ENCODE measurements around the gene OPA1.

The OPA1 gene

DNA sequence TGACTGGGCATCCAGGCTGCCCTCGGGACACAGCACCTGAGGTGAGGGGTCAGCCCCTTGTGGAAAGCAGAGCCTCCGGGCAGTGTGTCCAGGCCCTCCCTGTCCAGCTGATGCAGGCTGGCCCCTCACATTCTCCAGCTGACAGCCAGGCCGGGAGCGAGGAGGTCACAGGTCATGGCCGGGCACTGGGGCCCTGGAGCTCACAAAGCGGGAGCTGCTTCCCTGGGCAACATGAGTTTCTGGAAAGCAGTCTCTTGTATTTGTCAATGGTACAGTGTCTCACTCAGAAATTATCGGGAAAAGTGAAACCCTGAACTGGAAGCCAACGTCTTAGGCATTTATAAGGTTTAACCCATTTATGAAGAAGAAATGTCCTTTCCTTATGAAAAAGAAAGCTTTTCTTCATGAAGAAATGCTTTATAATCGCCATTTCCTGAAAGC lies 118.5 kb downstream of the OPA1 start:
- no peak for DNase-seq

DNA sequence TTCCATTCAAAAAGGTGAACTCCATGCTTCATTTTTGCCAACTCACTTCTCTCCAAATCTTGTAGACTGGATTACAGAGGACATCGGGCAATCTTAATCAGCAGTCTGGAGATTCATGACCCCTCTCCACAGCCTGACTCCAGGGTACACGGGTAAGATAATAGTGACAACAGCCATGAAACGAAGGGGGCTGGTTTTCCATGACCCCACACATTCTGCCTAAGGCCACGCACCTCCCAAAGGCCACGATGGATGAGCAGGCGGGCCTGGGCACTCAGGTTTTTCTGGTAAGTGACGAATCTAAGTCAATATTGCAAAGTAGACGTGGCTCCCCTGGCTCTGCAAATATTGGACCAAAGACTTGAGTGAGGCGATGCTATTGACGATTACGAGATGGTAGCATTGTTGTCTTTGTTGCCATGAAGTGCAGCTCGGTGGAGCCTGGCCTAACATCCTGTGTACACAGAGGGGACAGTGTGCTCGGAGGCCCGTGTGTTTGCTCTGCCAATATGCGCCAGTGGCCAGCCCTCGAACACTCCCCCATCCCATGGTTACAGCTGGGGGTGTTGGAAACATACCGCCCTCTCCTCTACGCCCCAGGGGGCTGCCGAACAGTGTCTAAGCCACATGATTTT lies 119.1 kb downstream of the OPA1 start:
- no peak for DNase-seq

DNA sequence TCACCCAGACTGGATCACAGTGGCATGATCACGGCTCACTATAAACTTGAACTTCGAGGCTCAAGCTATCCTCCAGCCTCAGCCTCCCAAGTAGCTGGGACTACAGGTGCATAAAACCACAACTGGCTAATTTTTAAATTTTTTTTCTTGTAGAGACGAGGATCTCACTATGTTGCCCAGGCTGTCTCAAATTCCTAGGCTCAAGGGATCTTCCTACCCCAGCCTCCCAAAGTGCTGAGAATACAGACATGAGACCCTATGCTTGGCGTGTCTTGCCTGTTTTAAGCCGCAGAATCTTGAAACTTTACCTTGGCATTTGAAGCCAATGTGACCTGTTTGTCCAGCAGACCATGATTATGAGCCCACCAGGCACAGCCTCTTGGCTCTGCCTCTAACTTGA lies 119.9 kb downstream of the OPA1 start:
- DNase-seq: no peak

DNA sequence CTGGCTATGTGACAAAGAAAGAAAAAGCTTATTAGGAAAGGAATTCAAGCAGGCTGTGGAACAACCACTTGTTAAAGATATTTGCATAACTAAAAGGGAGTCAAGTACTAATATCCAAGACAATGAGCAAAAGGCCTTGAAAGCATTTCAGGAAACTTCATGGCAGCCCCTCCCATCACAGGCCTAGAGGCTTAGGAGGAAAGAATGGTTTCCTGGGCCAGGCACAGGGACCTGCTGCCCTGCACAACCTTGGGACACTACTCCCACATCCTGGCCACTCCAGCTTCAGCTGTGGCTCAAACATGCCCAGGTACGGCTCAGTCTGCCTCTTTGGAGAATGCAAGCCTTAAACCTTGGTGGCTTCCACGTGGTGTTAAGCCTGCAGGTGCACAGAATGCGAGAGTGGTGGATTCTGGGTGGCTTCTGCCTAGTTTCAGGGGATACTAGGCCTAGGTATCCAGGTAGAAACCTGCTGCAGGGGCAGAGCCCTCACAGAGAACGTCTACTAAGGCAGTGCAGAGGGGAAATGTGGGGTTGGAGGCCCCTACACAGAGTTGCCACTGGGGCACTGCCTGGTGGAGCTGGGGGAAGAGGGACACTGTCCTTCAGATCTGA lies 121.6 kb downstream of the OPA1 start:
- DNase-seq: no peak

DNA sequence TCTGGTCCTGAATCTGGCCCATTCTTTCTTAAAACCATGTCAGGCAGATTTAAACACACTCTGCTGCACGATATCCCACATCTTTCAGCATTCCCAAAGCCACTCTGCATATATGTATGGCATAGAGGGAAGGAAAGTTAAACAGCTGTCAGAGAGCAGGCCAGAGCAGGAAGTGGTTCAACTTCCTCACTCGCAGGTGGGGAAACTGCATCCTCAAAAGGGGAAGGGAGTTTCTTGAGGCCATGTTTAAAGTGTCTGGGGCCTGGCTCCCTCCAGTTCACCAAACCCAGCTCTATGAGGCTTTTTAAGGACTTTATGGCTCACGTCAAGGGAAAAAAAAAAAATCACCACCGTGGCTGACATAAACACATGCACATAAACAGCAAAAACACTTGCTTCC lies 123.1 kb downstream of the OPA1 start:
- no peak for DNase-seq

DNA sequence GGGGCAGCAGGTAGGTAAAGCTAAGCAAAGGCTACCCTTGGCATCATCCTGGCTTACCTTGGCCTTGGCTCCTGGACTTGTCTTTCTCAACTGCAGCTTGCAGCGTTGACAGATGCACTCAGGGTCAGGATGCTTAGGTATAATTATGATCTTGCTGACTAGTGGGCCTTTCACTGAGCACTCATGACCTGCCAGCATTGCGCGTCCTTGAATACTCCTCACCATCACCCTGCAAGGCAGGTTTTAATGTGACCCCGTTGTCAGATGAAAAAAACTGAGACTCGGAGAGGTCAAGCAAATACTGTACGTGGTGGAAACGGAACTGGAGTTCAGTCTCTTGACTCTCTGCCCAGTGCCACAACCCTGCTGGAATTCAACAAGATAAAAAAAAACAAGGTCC lies 126.7 kb downstream of the OPA1 start:
- DNase-seq: no peak

DNA sequence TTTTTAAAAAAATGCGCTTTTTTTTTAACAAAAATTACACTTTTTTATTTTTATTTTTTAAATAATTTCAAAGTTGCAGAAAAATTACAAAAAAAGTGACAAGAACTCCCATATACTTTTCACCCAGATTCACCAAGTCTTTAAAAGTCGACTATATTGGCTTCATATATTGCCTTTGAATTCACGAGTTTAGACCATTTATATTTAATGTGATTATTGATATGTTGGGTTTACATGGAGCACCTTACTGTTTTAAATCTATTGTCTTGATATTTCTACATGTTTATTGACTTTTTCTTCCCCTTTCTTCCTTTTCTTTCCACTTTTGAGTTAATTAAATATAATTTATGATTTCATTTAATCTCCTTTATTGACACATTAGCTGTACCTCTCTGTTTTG lies 127.2 kb downstream of the OPA1 start:
- DNase-seq: no peak

DNA sequence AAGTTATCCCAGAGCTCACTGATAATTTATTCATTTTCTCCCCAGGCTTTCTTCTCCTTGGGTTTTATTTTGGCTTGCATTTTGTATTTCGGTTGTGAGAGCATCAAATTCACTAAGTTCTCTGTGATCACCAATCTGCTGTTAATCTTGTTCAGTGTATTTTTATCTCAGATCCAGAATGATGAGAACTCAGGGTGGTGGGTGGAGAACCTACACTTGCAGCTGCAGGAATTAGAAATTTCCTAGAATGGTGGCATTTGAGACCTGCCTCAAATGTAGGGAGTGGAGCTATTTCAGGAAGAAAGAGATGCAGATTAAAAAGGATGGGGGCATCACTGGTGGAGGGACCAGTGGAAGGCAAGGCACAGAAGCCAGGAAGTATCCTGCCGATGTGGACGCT lies 129.6 kb downstream of the OPA1 start:
- DNase-seq: no peak

DNA sequence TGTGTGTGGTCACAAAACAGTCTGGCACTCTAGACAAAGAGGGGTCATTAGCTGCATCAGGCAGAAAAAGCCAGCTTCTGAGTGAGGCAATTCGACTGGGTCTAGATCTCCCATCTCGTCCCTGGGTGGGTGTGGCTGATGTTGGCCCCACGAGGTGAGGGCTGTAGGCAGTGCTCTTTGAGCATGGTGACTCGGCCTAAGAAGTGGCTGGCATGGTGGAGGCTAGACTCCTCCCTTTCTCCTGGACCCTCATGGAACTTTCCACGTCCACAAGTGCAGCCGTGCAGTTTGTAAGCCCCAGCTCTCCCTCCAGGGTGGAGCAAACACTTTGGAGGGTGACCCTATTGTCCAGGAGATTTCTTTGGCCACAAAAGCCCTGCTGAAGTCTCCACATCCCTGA lies 134.1 kb downstream of the OPA1 start:
- DNase-seq: no peak

DNA sequence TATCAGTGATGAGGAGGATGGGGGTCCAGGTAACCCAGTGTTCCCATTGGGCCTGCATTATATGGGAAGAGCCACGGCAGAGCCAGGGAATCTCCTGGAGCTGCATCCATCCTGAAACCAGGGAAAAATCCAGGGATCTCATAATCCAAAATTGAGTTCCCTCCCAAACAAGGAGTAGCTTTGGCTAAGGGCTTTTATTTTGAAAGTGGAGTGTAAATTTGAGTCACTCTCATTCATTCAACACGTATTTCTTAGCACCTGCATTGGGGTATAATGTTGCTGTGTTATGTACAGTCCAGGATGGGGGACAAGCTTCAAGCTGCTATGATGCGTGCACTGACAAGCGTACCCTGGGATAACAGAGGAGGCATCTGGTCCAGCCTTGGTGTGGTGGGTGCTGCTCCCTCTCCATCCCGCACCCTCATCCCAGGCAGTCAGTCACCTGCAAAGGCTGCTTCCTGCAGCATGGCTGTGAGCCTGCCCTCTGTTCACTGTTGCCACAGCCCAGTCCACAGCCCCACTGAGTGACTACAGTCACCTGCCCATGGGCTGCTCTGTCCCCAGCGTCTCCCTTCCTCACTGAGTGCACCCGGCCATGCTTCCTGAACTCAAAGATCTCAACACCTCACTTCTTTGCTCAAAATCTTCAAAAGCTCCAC lies 135.6 kb downstream of the OPA1 start:
- DNase-seq: no peak

DNA sequence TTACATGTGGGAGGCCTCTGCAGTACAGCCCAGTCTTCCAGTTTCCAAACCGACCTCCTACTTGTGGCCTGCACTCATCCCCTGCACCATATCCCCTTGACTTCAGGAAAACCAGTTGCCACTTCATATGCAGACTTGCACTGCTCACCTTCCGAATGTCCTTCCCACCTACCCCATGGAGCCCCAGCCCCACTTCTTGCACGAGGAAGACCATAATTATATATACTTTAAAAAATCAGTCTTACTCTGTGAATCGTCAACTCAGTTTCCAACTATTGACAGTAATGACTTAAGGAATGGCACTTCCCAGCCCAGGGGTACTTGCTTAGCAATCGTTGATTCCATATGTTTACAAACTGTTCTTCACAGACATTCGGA lies 136.1 kb downstream of the OPA1 start:
- no peak for DNase-seq

DNA sequence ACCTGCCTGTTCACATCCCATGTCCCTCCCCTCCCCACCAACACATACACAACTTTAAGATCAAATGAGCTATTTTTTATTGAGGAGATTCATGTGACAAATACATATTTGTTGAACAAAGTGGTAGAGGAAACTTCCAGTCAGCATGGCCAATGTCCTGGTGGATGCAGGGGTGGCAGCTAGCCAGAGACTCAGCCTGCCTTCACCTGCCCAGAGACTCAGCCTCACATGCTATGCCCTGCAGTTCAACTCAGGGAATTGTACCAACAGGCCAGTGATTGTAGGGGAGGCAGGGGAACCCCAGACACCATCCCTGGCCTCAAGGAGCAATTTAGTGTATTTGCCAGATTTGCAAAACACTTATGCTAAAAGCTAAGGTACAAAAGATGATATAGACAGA lies 136.6 kb downstream of the OPA1 start:
- no peak for DNase-seq

DNA sequence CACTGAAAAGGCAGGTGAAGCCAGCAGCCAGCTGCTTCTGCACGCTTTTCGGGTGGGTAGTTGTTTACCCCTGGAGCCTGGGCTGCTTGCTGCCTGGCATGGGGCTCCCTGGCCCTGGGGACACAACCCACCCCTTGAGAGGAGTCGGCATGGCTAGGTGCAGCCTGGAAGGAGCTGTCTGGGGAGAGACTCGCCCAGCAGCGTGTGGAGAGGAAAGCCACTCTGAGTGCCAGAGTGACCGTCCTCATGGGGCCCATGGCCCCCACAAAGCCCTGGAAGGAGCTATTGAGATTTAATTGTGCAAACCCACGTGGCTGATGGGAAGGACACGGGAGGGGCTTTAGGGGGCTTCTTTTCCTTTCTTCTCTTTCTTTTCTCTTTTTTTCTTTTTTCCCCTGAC lies 137.5 kb downstream of the OPA1 start:
- DNase-seq: no peak

DNA sequence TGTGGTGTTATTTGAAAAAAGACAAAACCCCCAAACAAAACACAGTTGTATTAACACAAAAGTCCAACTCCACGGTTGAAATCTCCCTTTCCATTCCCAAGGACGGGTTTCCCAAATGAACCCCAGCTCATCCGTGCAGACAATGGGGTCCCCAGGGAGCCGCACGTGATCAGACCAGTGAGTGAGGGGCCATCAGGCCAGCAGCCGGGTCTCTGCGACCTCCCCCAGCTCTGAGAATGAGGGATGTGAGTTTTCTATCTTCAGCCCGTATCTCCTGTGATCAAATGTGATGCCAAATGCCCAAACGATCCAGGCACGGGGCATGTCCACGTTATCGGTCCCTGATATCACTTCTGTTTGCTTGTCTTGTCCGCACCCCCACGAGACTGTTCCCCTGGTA lies 138.0 kb downstream of the OPA1 start:
- no peak for DNase-seq

DNA sequence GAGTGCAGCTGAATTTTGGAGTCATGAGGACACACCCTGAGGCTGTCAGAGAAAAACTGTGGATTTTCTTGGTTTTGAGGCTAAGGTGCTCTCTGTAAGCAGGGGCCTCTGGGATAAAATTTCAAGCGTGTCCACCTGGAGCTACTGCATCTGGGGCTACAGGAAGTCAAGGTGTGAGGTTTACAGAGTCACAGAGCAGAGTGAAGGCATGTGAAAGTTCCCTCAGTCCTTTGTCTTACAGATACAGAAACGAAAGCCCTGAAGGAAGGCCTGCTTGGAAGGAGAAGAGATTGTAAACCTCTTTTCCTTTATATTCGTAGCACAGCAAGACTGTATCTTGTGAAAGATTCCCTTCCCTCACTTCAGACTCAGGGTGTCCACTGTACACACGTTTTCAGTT lies 138.6 kb downstream of the OPA1 start:
- DNase-seq: no peak

DNA sequence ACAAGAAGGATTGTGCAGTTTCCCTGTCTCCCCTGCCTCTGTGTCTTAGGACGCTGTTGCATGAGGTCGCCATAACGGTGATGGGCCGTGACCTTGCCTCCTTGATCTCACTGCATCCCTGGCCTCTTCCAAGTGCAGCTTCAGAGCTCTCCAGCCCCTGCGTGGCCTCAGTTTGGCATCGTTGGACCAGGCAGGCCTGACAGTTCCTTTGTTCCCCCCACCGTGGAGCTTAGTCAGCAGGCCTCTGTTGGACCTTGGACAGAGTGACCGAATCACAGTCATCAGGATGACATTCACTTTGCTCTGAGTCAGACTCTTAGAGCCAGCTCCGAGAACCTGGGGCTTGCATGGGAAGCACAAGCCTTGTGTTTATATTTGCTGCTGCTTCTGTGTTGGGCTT lies 139.4 kb downstream of the OPA1 start:
- DNase-seq: no peak

DNA sequence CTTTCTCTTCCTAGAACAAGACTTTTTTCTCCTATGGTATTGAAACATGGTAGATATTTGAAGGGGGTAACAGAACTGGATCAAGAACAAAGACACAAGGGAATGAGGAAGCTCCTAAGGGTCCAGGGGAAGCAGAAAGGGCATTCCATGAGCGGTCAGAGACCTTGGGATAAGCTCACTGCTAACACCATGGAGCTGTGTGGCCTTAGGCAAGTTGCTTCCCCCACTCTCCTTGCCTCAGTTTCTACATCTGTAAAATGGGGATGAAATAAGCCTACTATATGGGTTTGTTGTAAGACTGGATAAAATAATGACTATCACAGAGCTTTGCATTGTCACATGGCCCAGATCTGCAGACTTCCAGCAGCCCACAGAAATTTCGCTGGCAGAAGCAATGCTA lies 139.8 kb downstream of the OPA1 start:
- DNase-seq: no peak

DNA sequence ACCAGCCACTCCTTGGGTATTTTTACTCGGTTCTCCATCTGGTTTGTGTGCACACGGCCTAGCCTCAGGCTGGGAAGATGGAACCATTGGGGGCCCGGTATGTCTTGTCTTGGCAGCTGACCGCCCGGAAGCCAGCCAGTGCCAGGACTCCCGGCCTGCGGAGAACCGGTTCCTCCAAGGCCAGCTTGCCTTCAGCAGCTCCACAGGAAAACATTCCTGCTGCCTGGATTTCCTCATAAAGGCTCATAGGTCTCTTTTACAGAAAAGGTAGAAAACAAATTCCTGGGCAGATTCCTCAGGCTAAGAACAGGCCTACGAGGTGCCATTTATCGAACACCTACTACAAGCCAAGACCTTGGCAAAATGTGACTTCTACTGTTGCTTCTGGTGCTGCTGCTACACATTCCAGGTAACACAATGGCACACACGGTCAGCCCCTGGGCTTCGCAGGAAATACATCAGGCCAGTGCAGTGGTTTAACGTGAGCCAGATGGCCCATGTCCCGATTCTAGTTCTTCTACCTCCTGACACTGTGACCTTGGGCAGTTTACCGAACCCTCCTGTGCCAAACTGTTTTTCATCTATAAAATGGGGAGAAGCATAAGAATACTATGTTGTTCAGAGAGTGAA lies 141.8 kb downstream of the OPA1 start:
- no peak for DNase-seq

DNA sequence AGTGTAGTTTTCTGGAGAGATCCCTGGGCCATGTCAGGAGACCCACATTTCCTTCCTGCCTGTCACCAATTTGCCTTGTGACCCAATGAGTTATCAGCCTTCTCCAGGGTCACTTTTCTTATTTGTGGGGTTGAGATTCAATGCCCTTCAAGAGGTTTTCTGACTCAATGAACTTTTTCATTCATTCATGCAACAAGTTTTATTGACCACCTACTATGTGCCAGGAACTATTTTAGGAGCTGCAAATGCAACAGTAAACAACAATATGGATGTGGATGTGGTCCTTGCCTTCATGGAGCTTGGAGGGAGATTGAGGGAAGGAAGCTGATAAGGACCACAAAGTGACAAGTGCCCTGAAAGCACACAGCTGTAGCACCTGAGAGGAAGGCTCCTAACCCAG lies 142.8 kb downstream of the OPA1 start:
- no peak for DNase-seq

DNA sequence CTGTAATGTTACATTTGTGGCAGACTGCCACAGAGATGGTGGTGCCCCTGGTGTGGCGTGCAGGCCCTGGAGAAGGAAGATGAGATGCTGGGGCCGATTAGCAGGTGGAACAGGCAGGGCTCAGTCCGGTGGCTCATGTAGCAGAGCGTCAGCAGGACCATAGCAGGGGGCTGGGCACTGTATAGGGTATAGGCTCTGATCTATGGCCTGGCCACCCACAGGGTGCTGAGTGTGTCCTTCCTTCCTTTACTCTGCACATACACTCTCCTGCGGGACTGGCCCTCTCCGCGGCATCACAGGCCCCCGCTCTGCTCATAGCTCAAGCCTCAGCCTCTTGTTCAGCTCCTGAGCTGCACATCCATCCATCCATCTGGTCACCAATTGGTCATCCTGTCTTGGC lies 143.6 kb downstream of the OPA1 start:
- DNase-seq: no peak

DNA sequence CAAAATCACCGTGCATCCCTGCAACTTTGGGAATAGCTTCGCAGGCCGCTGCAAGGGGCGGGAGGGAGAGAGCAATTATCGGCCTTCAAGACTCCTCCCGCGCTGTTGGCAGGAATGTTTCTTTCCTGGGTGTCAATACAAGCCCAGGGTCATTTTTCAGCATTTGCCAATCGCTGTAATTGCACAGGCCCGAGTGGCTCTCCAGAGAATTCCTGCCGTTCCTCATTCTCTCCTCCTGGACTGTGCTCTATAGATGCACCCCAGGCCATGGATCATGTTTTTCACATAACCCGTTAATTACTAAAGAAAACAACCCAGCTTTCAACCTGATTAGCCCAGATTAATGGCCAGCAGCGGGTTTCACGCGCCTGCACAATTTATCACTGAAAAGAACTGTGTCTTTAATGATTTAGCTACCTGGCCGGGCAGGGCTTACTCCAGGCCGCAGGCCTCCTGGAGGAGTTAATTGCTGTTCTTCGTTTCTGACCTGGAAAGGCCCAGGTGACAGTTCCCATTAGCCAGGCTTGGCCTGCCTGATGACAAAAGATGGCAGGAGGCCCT lies 144.3 kb downstream of the OPA1 start:
- no peak for DNase-seq

DNA sequence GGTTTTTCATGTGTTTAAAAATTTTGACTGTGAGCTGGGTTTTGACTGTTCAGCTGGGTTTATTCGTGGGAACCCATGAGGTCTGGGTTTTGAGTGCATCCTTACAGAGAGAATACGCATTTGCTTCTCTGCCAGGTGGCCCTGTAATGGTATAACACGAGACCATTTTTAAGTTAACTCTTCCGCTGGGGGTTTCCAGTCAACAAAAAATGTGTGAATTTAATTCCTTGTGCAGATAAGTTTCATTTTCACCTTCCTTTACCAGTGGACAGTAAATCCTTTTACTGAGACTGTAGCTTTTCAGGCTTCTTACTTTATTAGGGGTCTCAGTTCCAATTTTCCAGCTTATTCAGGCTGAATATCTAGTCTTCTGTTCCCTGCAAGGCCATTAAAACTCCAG lies 149.6 kb downstream of the OPA1 start:
- no peak for DNase-seq

DNA sequence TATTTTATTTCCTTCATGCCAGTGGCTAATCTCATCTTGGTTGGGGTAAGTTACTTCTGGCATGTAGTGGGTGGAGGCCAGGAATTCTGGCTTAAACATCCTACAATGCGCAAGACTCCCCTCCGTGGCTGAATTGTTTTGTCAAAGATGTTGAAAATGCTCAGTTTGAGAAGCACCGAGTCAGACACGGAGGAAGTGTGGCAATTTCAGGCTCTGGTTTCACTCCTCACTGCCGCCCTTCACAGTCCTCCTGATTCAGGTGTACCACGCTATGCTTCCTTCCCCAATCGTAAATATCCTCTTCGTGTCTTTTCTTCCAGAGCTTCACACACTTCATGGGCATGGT lies 150.7 kb downstream of the OPA1 start:
- no peak for DNase-seq
